Osteoblast (primary cell): ENCODE data around the gene P4HA3. TPM values are rescaled to one million over a fixed set of nuclear protein-coding genes. Genes with fewer than 3 reads are reported as not detected.

Source experiments
- DNase-seq: peaks from one replicate; pipeline ENCODE4 v3.0.0; 2011; ENCODE audit warnings: low spot score, mixed read lengths; ENCODE audit not compliant: insufficient read length; ENCODE audit errors: missing footprints
- H2AFZ ChIP-seq: 2 replicates; pipeline ENCODE4 v1.6.0; 2011; ENCODE audit warnings: mild to moderate bottlenecking, low read length
- H3K27ac ChIP-seq: 2 replicates; pipeline ENCODE4 v1.5.1; 2011; ENCODE audit warnings: mild to moderate bottlenecking, low read depth, low read length, moderate library complexity
- H3K27me3 ChIP-seq: 2 replicates; pipeline ENCODE4 v1.6.0; 2012; ENCODE audit warnings: mild to moderate bottlenecking, control low read depth, inconsistent platforms, low read length, moderate library complexity; ENCODE audit not compliant: insufficient read depth
- H3K36me3 ChIP-seq: 2 replicates; pipeline ENCODE4 v1.5.1; 2011; ENCODE audit warnings: mild to moderate bottlenecking, low read length, control low read depth, moderate library complexity; ENCODE audit not compliant: insufficient read depth
- H3K4me1 ChIP-seq: 2 replicates; pipeline ENCODE4 v1.5.1; 2011; ENCODE audit warnings: mild to moderate bottlenecking, low read length, control low read depth, moderate library complexity; ENCODE audit not compliant: insufficient read depth
- H3K4me2 ChIP-seq: 2 replicates; pipeline ENCODE4 v1.6.0; 2011; ENCODE audit warnings: mild to moderate bottlenecking, low read length; ENCODE audit not compliant: insufficient read depth
- H3K4me3 ChIP-seq: fragments of 200-600 bp; sonication (generic); 3 replicates; pipeline ENCODE4 v1.5.1; 2012; ENCODE audit warnings: mild to moderate bottlenecking, low read length, inconsistent platforms; ENCODE audit not compliant: insufficient read depth
- H3K79me2 ChIP-seq: 2 replicates; pipeline ENCODE4 v1.6.0; 2012; ENCODE audit warnings: mild to moderate bottlenecking, low read length, control low read depth, inconsistent platforms; ENCODE audit not compliant: insufficient read depth
- H3K9me3 ChIP-seq: 2 replicates; pipeline ENCODE4 v1.5.1; 2011; ENCODE audit warnings: low read depth, low read length, control low read depth
- H4K20me1 ChIP-seq: 2 replicates; pipeline ENCODE4 v1.6.0; 2012; ENCODE audit warnings: mild to moderate bottlenecking, low read length, control low read depth; ENCODE audit not compliant: insufficient read depth
- total RNA-seq: library from RNA; depleted of rRNA; stranded (reverse); fragments of >200 nt; gene quantifications from 2 replicates; pipeline ENCODE4 v1.2.3, GENCODE V29; 2012
- TF ChIP-seq, protein P1 (sequence below): IDR thresholded peaks from 2 replicates; pipeline ENCODE4 v1.5.1; 2011; ENCODE audit warnings: mild to moderate bottlenecking, low read depth, low read length, moderate library complexity; ENCODE audit errors: extremely low read depth

P4HA3 gene
- total RNA-seq, 1 donor, result 8.7 TPM

DNA sequence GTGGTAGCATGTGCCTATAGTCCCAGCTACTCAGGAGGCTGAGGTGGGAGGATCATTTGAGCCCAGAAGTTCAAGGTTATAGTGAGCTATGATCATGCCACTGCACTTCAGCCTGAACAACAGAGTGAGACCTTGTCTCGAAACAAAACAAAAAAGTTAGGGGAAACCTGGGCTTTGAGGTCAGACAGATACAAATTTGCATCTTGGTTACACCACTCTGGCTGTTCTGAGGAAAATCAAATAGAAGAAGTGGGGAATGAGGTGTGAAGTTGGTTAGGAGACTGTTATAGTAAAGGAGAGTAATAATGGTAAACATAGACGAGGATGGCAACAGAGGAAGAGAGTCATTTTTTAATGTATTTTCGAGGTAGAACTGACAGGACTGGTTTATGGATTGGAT, 77.8 kb downstream of the P4HA3 start:
- no peak for DNase-seq
- Histone ChIP-seq H3K4me1 (no peaks in the 10 kb centered on the region), H3K27me3 (no peaks in the 10 kb centered on the region), H3K36me3 (peaks cover 26% of the 10 kb centered on the region), H3K9me3 (no peaks in the 10 kb centered on the region), H3K27ac (no peak overlapping the region), H3K4me2 (no peak overlapping the region), H3K4me3 (no peak overlapping the region), H3K79me2 (no peaks in the 10 kb centered on the region), H4K20me1 (no peaks in the 10 kb centered on the region), H2AFZ (no peak overlapping the region)
- TF ChIP-seq, protein P1, sequence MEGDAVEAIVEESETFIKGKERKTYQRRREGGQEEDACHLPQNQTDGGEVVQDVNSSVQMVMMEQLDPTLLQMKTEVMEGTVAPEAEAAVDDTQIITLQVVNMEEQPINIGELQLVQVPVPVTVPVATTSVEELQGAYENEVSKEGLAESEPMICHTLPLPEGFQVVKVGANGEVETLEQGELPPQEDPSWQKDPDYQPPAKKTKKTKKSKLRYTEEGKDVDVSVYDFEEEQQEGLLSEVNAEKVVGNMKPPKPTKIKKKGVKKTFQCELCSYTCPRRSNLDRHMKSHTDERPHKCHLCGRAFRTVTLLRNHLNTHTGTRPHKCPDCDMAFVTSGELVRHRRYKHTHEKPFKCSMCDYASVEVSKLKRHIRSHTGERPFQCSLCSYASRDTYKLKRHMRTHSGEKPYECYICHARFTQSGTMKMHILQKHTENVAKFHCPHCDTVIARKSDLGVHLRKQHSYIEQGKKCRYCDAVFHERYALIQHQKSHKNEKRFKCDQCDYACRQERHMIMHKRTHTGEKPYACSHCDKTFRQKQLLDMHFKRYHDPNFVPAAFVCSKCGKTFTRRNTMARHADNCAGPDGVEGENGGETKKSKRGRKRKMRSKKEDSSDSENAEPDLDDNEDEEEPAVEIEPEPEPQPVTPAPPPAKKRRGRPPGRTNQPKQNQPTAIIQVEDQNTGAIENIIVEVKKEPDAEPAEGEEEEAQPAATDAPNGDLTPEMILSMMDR, result no peak

DNA sequence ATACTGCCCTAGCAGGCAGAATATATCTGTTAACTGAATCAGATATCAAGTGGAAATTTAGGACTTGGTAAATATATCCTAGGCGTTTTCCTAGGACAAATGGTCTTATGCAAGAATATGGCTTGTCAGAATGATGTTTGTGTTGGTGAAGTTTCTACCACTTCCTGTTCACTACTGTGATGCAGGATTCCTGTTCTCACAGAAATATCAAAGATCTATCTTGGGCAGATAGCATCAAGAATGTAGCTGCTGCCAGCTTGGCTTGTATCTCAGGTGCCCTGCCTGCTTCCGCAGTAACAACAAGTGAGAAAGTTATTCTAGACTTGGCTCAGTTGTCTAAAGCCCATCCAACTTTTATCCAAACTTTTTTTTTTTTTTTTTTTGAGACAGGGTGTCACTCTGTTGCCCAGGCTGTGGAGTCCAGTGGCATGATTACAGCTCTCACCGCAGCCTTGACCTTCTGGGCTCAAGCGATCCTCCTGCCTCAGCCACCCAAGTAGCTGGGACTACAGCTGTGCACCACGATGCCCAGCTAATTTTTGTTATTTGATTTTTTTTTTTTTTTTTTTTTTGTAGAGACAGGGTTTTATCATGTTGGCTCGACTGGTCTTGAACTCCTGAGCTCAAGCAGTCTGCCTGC, 79.0 kb downstream of the P4HA3 start:
- no peak for DNase-seq
- Histone ChIP-seq H3K4me2 (no peak overlapping the region), H3K79me2 (no peaks in the 10 kb centered on the region), H3K27me3 (no peaks in the 10 kb centered on the region), H3K27ac (no peak overlapping the region), H3K9me3 (no peaks in the 10 kb centered on the region), H3K36me3 (peaks cover 26% of the 10 kb centered on the region), H3K4me1 (no peaks in the 10 kb centered on the region), H2AFZ (no peak overlapping the region), H3K4me3 (no peak overlapping the region), H4K20me1 (no peaks in the 10 kb centered on the region)
- TF ChIP-seq, protein P1, result no peak

DNA sequence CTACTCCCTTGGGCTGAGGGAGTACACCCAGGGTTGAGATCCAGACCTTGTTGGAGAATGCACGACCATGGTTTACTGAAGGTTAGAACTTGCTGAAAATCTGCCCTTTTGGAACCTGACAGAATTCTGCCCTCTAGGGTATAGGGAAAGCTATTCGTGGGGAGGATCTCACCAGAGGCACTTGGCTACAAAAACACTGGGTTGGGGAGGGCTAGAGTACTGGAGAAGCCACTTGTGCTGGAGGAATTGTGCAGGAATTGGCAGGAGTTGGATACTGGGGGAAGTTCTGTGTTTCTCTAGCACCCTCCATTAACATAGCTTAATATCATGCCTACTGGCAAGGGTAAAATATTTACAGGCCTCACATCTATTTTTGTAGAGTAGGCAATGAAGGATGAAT, 84.5 kb downstream of the P4HA3 start:
- Histone ChIP-seq H2AFZ (no peak overlapping the region), H3K4me3 (no peak overlapping the region), H3K79me2 (no peaks in the 10 kb centered on the region), H3K4me1 (no peaks in the 10 kb centered on the region), H3K27me3 (no peaks in the 10 kb centered on the region), H3K9me3 (no peaks in the 10 kb centered on the region), H3K36me3 (peaks cover 17% of the 10 kb centered on the region), H4K20me1 (no peaks in the 10 kb centered on the region), H3K4me2 (no peak overlapping the region), H3K27ac (no peak overlapping the region)
- TF ChIP-seq, protein P1, result no peak
- DNase-seq, result no peak

DNA sequence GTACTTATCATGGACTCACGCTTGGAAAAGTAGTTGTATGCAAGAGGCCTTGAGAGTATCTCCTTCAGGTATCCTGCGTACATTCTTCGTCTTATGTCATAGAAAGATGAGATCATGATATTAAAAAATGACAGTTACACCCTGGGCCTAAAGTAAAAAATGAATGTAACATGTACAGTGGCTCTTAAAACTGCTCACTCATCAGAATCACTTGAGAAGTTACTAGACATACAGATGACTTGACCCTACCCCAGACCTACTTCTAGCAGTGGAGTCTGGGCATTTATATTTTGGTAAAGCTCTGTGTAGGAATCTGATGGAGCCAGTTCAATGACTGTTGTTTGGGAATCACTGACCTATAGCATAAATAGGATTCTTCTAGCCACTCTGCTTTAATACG, 85.9 kb downstream of the P4HA3 start:
- H2AFZ ChIP-seq, result no peak overlapping the region
- no peaks in the 10 kb centered on the region for H3K79me2 ChIP-seq
- no peak overlapping the region for H3K4me2 ChIP-seq
- peaks cover 3% of the 10 kb centered on the region for H4K20me1 ChIP-seq
- H3K27me3 ChIP-seq, result no peaks in the 10 kb centered on the region
- no peak overlapping the region for H3K27ac ChIP-seq
- H3K4me3 ChIP-seq, result no peak overlapping the region
- H3K9me3 ChIP-seq, result no peaks in the 10 kb centered on the region
- H3K36me3 ChIP-seq, result peaks cover 5% of the 10 kb centered on the region
- H3K4me1 ChIP-seq, result no peaks in the 10 kb centered on the region
- no peak for DNase-seq
- TF ChIP-seq, protein P1, result no peak
